ENCODE results near the gene NUDT14. TPM values are rescaled to one million over a fixed set of nuclear protein-coding genes. Genes with fewer than 3 reads are reported as not detected.

The NUDT14 gene
- total and polyA plus RNA-seq, 2 of the 8 experiments (the other 6 are each of a cell fraction or from before 2014, with no cell fraction given) = 25.5 to 33.3 TPM

DNA sequence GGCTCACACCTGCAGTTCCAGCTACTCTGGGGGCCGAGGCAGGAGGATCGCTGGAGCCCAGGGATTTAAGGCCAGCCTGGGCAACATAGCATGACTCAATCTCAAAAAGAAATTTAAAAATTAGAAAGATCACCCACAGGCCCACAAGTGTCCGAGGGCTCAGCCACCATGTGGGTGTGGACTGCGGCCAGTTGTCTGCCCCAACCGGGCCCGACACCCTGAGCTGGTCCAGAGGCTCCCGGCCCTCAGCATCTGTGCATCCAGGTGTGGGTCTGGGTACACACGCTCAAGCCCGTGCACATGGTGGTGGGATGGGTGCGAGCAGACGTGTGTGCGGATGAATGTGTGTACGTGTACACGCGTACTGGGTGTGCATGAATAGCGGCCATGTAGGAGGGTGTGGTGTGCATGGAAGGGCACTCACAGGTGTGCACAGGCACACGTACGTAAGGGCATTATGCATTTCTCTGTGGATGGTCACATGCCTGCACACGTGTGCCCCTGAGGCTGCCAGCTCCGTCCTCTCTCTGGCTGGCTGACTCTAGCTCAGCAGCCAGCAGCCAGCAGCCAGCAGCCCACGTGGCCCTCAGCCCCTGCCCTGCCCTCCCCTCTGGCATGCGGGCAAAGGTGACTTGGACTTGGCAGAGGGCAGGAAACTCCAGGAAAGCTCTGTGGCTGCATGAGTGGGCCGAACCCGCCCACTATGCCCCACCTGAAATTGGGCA, 23.3 kb upstream of the NUDT14 start:
- Histone ChIP-seq H3K14ac (ENCODE audit: insufficient read length) (no peak overlapping the region), H3K27ac (ENCODE audit: low read depth, low read length) (no peak overlapping the region), H3K79me2 (ENCODE audit: control insufficient read depth in 1 of 2, insufficient read depth in 2 of 2, low read length in 2 of 2) (no peaks in the 10 kb centered on the region), H2BK120ac (replicated peaks; ENCODE audit: low read depth, low read length) (no peak overlapping the region), H3K36me3 (ENCODE audit: control insufficient read depth in 2 of 4, insufficient read depth in 4 of 4, low read length in 3 of 4) (no peaks in the 10 kb centered on the region), H3K4me2 (ENCODE audit: insufficient read depth in 1 of 2, low read depth in 2 of 2, low read length in 2 of 2) (no peak overlapping the region), H2BK12ac (ENCODE audit: low read depth, low read length) (no peak overlapping the region), H3K23me2 (ENCODE audit: low read depth, low read length) (no peaks in the 10 kb centered on the region), H3K4me3 (ENCODE audit: extremely low read depth in 1 of 4, insufficient read depth in 2 of 4, low read depth in 3 of 4, low read length in 4 of 4) (no peak overlapping the region), H3K79me1 (ENCODE audit: low read depth, low read length) (no peaks in the 10 kb centered on the region), H4K5ac (ENCODE audit: insufficient read length, low read depth, low read length) (no peak overlapping the region), H2BK15ac (ENCODE audit: low read length) (no peak overlapping the region), H4K20me1 (replicated peaks in 1 of 2; ENCODE audit: control insufficient read depth in 1 of 2, insufficient read depth in 2 of 2, low read length in 2 of 2) (peaks cover 3 to 10% of the 10 kb centered on the region in 2 experiments), H4K8ac (ENCODE audit: extremely low read depth, insufficient read depth, low read length) (no peak overlapping the region; the same call in 1 of the 2 replicates), H3K9me3 (ENCODE audit: insufficient read depth in 2 of 2, low read depth in 1 of 2, low read length in 1 of 2) (no peaks in the 10 kb centered on the region), H3K4ac (replicated peaks; ENCODE audit: insufficient read length, low read depth, low read length) (peak overlapping the region; percentile 91), H3K56ac (replicated peaks; ENCODE audit: insufficient read length, low read depth, low read length) (no peak overlapping the region), H2AFZ (ENCODE audit: low read length) (no peak overlapping the region), H3K4me1 (replicated peaks in 1 of 4; ENCODE audit: control insufficient read depth in 3 of 4, insufficient read depth in 4 of 4, low read length in 3 of 4) (peaks cover 0 to 10% (median 1%) of the 10 kb centered on the region in 4 experiments; a peak in 3 of 7 replicates), H2BK20ac (ENCODE audit: low read length) (0 out of 2 replicates have a peak overlapping the region, but pooled peaks have one; percentile 8), H2AK5ac (ENCODE audit: low read depth, low read length) (no peak overlapping the region), H2BK5ac (ENCODE audit: low read depth, low read length) (no peak overlapping the region), H4K91ac (replicated peaks; ENCODE audit: insufficient read length, low read length) (no peak overlapping the region), H3K27me3 (replicated peaks in 1 of 4; ENCODE audit: control insufficient read depth in 3 of 4, extremely low read depth in 1 of 4, insufficient read depth in 3 of 4, low read length in 3 of 4) (peaks cover 0 to 2% (median 0%) of the 10 kb centered on the region in 4 experiments; a peak in 2 of 7 replicates), H3K9ac (replicated peaks in 1 of 4; ENCODE audit: extremely low read depth in 1 of 4, low read depth in 3 of 4, low read length in 3 of 4) (no peak overlapping the region), H3K18ac (ENCODE audit: extremely low read depth, low read length) (no peak overlapping the region), H3K23ac (ENCODE audit: insufficient read length) (no peak overlapping the region)
- POLR2A ChIA-PET (ENCODE audit: partially characterized antibody) = interaction anchor here (0.9 to 1.7 kb wide), 2 partner anchors 10 to 24 kb away, joined by 3 read pairs; no protein-coding TSS in a partner anchor
- FAIRE-seq = no peak
- 85% methylated on average over 23 of the region's 24 CpGs; no CpG with 5 or more reads in 1 of the 2 experiments for WGBS, 2 experiments (ENCODE audit: extremely low coverage in 1 of 2, insufficient coverage in 1 of 2, insufficient read length in 1 of 2, insufficient replicate concordance in 2 of 2, low coverage in 1 of 2, low lambda C conversion rate in 2 of 2, missing lambda C conversion rate in 1 of 2)
- TF ChIP-seq SRF (IDR thresholded peaks at IDR 0.05; ENCODE audit: low read depth, low read length) (no peak), POLR2AphosphoS5 (IDR thresholded peaks at IDR 0.05; ENCODE audit: low read depth, low read length) (peak; percentile 33; the same call in 1 of the 2 replicates)
- DNase-seq (ENCODE audit: low read depth in 1 of 2, low spot score in 2 of 2) = no peak
- CTCF ChIA-PET (ENCODE audit: partially characterized antibody) = interaction anchor here (0.5 to 4.8 kb wide), 26 partner anchors 8 to 587 kb away, joined by 3 to 27 read pairs (median 4); partner anchors contain the start of gene CRIP1
